ENCODE data around the gene CD40LG. TPM values are rescaled to one million over a fixed set of nuclear protein-coding genes. Genes with fewer than 3 reads are reported as not detected.

Gene CD40LG
- total RNA-seq, 1 experiment from 2014 or later = not detected

DNA sequence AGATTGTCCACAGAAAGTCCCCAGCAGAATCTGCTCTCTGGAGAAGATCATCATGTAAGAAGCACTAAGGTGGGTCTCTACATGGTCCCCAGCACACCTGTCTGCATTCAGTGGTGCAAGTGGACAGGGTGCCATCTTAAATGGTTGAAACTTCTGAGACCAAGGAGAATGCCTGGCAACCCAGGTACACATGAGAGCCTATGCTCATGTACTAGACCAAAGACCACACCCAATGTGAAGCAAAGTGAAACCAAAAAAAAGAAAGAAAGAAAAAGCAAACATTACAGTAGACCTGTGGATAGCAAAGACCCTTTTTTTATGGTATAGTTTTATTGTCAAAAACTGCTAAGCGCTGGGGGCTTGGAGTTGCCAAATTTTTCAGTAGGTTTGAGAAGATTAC, 15.0 kb downstream of the CD40LG start:
- DNase-seq = no peak
- Histone ChIP-seq H3K36me3 (replicated peaks; ENCODE audit: control insufficient read depth, insufficient read depth, low read length) (no peaks in the 10 kb centered on the region), H3K27me3 (ENCODE audit: control insufficient read depth, insufficient read depth, low read length) (no peaks in the 10 kb centered on the region), H3K4me3 (ENCODE audit: insufficient read depth, low read depth, low read length) (no peak overlapping the region)

DNA sequence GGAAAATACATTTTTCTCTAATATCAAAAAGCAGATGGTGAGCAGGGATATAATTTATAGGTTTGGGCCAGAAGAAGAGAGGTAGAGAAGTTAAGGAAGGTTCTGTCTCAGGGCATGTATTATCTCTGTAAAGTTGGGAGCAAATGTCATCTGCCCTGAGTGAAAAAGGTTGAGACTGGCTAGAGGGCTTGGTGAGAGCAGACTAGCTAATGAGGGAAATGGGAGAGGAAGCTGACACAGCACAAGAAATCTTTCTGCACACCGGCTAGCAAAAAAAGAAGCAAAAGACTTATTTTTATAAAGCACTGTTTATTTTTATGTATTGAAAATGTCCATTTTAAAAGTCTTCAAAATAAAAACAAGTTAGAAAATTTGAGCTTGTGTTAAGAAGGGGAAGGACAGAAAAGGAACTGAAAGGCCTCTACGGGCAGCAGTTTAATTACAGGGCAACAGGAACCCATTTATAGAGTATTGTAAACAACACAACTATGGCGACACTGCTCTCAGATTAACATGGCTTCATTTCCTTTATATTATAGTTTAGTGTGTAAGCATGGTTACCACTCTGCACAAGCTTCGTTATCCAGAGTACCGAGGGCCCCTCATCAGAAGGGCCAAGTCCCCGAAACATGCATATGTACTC, 17.4 kb downstream of the CD40LG start:
- no peaks in the 10 kb centered on the region for H3K27me3 ChIP-seq (ENCODE audit: control insufficient read depth, insufficient read depth, low read length)
- no peak for DNase-seq
- H3K4me3 ChIP-seq (ENCODE audit: insufficient read depth, low read depth, low read length) = no peak overlapping the region
- H3K36me3 ChIP-seq (replicated peaks; ENCODE audit: control insufficient read depth, insufficient read depth, low read length) = no peaks in the 10 kb centered on the region

DNA sequence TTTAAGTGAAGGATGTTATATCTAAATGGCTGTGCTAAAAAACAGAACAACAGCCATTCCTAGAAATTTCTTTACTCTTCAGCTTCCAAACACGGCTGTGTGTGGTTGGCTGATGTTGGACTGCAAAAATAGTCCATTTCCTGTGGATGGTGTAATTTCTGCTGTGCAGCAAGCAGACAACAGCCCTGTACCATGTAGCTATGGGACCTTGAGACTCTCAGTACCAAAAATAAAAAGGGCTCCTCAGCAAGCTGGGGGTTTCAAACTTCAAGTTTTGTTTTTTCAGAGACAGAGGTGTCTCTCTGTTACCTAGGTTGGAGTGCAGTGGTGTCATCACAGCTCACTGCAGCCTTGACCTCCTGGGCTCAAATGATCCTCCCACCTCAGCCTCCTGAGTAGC, 18.1 kb downstream of the CD40LG start:
- no peaks in the 10 kb centered on the region for H3K27me3 ChIP-seq (ENCODE audit: control insufficient read depth, insufficient read depth, low read length)
- DNase-seq = no peak
- H3K4me3 ChIP-seq (ENCODE audit: insufficient read depth, low read depth, low read length) = no peak overlapping the region
- H3K36me3 ChIP-seq (replicated peaks; ENCODE audit: control insufficient read depth, insufficient read depth, low read length) = no peaks in the 10 kb centered on the region

DNA sequence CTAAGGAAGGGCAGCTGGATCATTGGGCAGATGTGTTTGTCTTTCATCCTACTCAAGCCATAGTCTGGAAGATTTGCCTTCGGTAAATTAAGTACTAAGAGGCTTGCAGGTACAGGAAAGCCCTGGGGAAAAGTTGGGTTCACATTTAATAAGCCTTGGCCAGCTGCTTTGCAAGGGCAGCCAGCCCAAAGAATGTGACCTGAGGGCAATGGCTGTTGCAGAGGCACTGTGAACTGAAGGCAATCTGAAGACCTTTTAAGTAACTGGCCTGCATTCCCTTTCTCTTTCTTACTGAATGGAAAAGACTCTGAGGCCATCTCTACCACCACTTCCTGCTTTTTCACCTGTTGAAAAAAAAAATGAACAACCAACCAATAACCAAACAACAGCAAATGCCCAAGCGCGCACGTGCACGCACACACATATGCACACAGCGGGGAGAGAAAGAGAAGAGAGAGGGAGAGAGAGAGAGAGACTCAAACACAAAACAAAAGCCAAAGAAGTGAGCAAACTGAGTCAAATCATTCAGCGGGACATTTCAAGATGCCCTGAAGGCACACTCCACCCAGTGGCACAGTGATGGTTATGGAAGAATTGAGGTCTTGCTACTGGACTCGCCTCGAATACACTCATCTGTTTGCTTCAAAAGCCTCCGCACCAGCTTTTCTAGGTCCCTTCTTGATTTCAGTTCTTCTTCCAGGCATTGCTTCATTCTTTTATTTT, 19.6 kb downstream of the CD40LG start:
- no peak overlapping the region for H3K4me3 ChIP-seq (ENCODE audit: insufficient read depth, low read depth, low read length)
- no peaks in the 10 kb centered on the region for H3K27me3 ChIP-seq (ENCODE audit: control insufficient read depth, insufficient read depth, low read length)
- H3K36me3 ChIP-seq (replicated peaks; ENCODE audit: control insufficient read depth, insufficient read depth, low read length) = no peaks in the 10 kb centered on the region
- no peak for DNase-seq

DNA sequence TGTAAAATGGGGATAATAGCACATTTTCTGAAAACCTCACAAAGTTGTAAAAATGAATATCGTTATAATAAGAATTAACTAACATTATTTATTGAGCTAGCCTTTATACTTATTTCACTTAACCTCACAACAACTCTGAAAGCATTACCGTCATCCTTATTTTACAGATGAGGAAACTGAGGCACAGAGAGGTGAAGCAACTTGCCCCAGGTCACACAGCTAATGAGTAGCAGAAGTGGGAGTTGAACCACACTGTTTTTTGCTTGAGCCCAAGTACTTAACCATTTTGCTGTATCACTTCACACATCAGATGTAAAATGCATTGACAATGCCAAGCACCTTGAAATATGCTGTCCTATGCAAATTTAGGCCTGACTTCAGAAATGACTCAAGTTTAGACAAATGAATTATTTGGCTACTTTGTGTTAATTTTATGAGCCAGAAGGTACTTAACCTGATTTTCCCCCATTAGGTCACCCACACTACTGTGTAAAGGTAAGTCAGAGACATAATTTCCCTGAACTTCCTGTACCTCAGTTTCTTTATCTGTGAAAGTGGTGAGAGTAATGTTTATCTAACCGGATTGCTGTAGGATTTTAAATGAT, 23.1 kb downstream of the CD40LG start:
- no peaks in the 10 kb centered on the region for H3K36me3 ChIP-seq (replicated peaks; ENCODE audit: control insufficient read depth, insufficient read depth, low read length)
- H3K27me3 ChIP-seq (ENCODE audit: control insufficient read depth, insufficient read depth, low read length) = no peaks in the 10 kb centered on the region
- DNase-seq = no peak
- no peak overlapping the region for H3K4me3 ChIP-seq (ENCODE audit: insufficient read depth, low read depth, low read length)

DNA sequence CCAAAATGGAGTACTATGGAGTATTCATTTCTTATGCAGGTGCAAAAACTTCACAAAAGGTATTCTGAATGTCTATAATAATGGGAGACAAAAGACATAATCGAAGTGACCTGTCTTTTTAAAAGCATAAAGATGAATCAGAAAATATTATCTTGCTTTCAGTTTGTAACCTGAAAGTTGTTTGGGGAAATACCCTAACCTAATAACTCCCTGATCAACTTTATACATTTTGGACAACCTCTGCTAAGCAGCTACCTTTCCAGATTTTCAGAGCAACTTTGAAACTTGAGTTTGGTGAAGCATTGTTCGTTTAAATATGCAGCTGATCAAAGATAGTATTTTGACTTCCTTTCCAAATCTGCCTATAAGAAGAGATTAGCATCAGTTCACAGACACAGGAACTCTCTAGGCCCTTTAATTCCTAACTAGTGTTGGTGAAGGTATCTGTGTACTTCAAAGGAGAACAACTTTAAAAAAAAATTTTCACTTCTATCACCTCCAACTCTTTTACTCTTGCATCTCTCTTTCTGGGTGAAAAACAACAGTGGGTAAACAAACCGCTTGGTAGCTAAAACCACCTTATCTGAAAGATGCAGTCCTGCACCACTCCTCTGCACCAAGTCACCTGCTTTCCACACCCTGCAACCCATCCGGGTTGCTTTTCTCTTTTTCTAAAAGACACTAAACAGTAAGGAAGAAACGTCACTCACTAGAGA, 26.5 kb downstream of the CD40LG start:
- no peak for DNase-seq
- H3K27me3 ChIP-seq (ENCODE audit: control insufficient read depth, insufficient read depth, low read length) = no peaks in the 10 kb centered on the region

DNA sequence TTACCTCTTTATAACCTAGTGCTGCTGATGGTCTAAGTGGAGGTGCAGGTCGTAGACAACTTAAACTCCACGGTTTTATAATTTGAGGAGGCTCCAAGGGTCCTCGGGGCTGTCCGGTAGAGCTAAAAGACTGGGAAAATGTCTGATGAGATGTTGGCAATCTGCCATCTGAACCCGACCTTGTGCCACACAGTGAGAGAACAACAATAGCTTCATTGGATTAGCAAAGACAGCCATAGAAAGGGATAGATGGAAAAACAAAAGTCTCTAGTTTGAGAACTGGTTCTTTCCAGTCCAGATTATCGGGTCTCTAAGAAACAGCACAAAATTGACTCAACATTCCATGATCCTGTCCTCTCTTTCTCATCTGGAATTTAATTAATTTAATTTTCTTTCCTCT, 31.6 kb downstream of the CD40LG start:
- H3K36me3 ChIP-seq (replicated peaks; ENCODE audit: control insufficient read depth, insufficient read depth, low read length) = no peaks in the 10 kb centered on the region
- DNase-seq = no peak
- no peak overlapping the region for H3K4me3 ChIP-seq (ENCODE audit: insufficient read depth, low read depth, low read length)
- H3K27me3 ChIP-seq (ENCODE audit: control insufficient read depth, insufficient read depth, low read length) = no peaks in the 10 kb centered on the region

More for the DNA sequence above, 26.5 kb downstream of the CD40LG start:
- Histone ChIP-seq H3K36me3 (replicated peaks; ENCODE audit: control insufficient read depth, insufficient read depth, low read length) (no peaks in the 10 kb centered on the region), H3K4me3 (ENCODE audit: insufficient read depth, low read depth, low read length) (no peak overlapping the region)

DNA sequence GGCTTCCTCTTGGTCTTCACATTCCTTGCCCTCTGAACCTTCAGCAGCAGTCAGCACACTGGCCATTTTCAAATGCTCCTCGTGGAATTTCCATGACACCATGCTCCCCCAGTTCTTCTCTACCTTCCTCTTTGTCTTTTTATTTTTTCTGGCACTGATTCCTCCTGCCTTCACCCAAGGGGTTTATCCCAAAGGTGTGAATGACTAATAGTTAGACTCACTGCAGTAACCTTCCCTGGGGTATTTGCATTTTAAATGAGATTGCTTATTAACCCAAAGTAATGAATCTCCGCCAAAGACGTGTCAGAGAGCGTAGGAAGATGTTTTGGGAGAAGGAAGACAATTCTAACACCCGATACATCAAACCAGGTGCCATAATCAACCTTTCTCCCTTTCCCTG, 36.2 kb downstream of the CD40LG start:
- Histone ChIP-seq H3K36me3 (replicated peaks; ENCODE audit: control insufficient read depth, insufficient read depth, low read length) (no peaks in the 10 kb centered on the region), H3K4me3 (ENCODE audit: insufficient read depth, low read depth, low read length) (no peak overlapping the region)
- no peak for DNase-seq

DNA sequence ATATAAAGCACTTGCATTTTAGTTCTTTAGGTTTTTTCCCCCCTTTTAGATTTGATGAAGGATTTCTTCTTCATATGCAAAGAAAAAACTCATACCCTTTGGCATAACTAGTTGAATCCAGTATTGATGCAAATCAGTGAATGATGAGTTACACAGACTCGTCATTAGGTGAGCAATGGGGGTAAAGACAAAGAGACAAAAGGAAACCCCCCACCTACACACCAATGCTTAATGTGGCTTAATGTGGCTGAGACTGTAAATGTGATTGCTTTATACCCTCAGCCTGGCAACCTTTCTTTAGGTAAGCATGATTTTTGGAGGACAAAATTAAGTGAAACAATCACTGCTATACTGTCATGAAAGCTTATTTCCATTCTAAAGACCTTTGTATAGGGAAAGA, 39.5 kb downstream of the CD40LG start:
- Histone ChIP-seq H3K27me3 (ENCODE audit: control insufficient read depth, insufficient read depth, low read length) (no peaks in the 10 kb centered on the region), H3K36me3 (replicated peaks; ENCODE audit: control insufficient read depth, insufficient read depth, low read length) (no peaks in the 10 kb centered on the region), H3K4me3 (ENCODE audit: insufficient read depth, low read depth, low read length) (no peak overlapping the region)
- DNase-seq = no peak

More for the DNA sequence above, 36.2 kb downstream of the CD40LG start:
- H3K27me3 ChIP-seq (ENCODE audit: control insufficient read depth, insufficient read depth, low read length) = no peaks in the 10 kb centered on the region

DNA sequence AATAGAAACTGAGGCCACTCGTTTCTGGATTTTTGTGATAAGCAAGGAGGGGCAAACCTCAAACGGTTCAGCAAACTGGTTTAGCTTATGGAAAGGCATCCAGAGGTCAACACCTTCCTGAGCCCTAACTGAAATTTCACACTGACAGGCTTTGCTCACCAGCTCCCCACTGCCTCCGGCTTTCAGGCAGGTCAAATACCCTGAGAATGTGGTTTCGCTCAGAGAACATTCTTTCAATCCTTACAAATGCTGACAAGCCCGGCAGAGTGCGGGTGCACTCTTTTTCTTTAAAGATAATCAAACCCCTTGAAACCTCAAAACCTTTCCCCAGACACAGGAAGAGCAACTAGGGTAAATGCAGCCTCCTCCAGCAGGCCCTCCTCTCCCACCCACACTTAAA, 41.5 kb downstream of the CD40LG start:
- DNase-seq = peak; percentile 19
- H3K4me3 ChIP-seq (ENCODE audit: insufficient read depth, low read depth, low read length) = no peak overlapping the region
- no peaks in the 10 kb centered on the region for H3K36me3 ChIP-seq (replicated peaks; ENCODE audit: control insufficient read depth, insufficient read depth, low read length)
- no peaks in the 10 kb centered on the region for H3K27me3 ChIP-seq (ENCODE audit: control insufficient read depth, insufficient read depth, low read length)

DNA sequence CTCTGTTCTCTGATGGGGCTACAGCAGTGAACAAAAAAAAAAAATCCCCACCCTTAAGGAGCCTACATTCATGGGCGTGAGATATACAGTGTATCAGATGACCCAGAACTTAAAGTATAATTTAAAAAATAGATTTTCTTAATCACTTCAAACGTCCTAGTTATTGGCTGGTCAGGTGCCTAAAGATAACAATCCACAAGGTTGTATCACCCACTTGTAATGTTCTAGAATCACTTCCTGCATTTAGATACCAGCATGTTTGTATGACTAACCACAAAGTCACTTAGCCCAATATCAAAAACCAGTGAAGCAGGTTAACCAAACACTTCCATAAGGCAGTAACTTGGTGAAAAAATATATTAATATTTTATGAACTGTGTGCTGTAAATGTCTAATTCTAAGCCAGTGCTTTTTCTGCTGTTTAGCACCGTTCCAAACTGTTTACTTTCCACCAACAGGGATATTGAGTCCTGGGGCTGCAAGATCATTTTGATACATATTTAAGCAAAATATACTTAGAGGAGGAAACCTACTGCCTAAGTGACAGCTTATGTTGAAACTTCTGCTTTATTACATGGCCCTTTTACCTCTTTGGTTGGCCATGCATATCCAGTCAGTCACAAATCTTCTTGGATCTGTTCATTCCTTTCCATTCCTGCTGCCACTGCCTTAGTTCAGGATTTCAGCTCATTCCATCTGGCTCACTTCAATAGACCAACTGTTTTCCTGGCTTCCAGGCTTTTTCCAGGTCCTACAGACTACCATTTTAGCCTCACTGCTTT, 43.3 kb downstream of the CD40LG start:
- DNase-seq = no peak
- Histone ChIP-seq H3K4me3 (ENCODE audit: insufficient read depth, low read depth, low read length) (no peak overlapping the region), H3K36me3 (replicated peaks; ENCODE audit: control insufficient read depth, insufficient read depth, low read length) (no peaks in the 10 kb centered on the region), H3K27me3 (ENCODE audit: control insufficient read depth, insufficient read depth, low read length) (no peaks in the 10 kb centered on the region)

DNA sequence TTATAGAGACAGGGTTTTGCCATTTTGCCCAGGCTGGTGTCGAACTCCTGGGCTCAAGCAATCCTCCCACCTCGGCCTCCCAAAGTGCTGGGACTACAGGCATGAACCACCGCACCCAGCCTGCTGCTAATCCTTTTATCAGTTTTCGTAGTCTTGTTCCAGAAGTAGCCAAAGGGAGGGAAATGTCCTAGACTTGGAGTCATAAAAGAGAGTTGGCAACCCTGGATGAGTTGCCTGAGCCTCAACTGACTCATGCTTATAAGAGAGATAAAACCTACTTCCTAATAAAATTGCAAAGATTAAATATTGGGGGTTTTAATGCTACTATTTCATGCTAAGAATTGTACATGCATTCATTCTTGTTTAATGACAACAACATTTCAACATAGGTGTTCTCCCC, 44.3 kb downstream of the CD40LG start:
- no peak for DNase-seq
- Histone ChIP-seq H3K36me3 (replicated peaks; ENCODE audit: control insufficient read depth, insufficient read depth, low read length) (no peaks in the 10 kb centered on the region), H3K27me3 (ENCODE audit: control insufficient read depth, insufficient read depth, low read length) (no peaks in the 10 kb centered on the region), H3K4me3 (ENCODE audit: insufficient read depth, low read depth, low read length) (no peak overlapping the region)

DNA sequence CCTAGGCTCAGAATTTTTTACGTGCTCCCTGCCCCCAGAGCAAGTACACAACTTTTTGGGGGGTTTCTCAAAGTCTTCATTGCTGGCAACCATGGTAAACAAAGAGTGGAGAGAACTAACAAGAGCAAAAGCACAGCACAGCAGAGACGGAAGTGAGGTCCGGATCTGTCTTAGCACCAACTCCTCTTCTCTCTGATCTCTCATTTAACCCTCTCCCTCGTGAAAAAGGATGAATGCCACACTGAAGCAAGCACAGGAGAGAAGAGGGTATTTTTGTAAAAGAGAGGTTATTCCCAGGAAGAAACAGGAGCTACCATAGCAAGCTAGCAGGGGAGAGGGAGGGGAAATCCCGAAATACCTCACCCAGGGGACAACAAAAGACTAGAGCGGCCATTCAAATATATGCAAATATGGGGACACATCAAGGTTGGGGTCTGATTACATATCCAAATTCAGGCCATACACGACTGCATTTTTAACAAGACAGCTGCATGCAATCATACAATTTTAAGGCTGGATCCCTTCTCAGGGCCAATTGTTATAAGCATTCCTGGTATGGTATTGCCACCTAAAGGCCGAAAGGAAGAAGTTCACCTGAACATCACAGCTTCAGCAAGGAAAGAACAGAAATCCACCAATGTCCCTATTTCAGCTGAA, 46.6 kb downstream of the CD40LG start:
- DNase-seq = peak; percentile 67
- Histone ChIP-seq H3K27me3 (ENCODE audit: control insufficient read depth, insufficient read depth, low read length) (no peaks in the 10 kb centered on the region), H3K4me3 (ENCODE audit: insufficient read depth, low read depth, low read length) (no peak overlapping the region), H3K36me3 (replicated peaks; ENCODE audit: control insufficient read depth, insufficient read depth, low read length) (no peaks in the 10 kb centered on the region)

DNA sequence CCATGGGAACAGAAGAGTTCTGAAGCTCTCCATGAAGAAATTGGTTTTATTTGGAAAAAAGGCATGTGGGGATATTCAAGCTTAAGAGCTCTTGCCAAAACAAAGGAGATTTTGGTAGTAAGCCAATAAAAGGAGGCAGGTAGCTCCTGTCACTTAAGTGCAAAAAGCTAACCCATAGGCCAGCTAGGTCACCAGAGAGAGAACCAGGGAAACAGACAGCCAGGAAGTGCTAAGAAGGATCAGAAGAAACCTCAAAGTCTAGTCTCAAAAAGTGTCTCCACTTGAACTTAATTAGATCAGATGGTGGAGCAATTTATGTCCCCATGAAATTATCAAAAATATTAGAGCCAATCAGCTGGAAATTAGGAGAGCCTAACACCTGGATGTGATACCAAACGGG, 49.2 kb downstream of the CD40LG start:
- DNase-seq = no peak
- no peaks in the 10 kb centered on the region for H3K36me3 ChIP-seq (replicated peaks; ENCODE audit: control insufficient read depth, insufficient read depth, low read length)
- H3K4me3 ChIP-seq (ENCODE audit: insufficient read depth, low read depth, low read length) = no peak overlapping the region
- no peaks in the 10 kb centered on the region for H3K27me3 ChIP-seq (ENCODE audit: control insufficient read depth, insufficient read depth, low read length)

Data from H7 (cell line).